NCI-H345 (cell line): ENCODE data around the gene PIGR.

ENCODE experiments used
- DNase-seq: peaks from one replicate; lab custom pipeline; 2025; lab: John Stamatoyannopoulos, UW

The PIGR gene

GRCh38 chr1:206958144-206958543 is 11.9 kb upstream of the PIGR start:
- no peak for DNase-seq

- DNase-seq = no peak
Measured at GRCh38 chr1:206957639-206958038, 11.4 kb upstream of the PIGR start.

- DNase-seq = no peak
Measured at GRCh38 chr1:206955476-206956451, 9.5 kb upstream of the PIGR start.

- DNase-seq = no peak
Measured at GRCh38 chr1:206954459-206955342, 8.4 kb upstream of the PIGR start.

- no peak for DNase-seq
Measured at GRCh38 chr1:206953626-206954025, 7.4 kb upstream of the PIGR start.

- DNase-seq = no peak
Measured at GRCh38 chr1:206953126-206953525, 6.9 kb upstream of the PIGR start.

GRCh38 chr1:206952171-206952570 is 5.9 kb upstream of the PIGR start:
- no peak for DNase-seq

- DNase-seq = no peak
Measured at GRCh38 chr1:206951318-206952100, 5.2 kb upstream of the PIGR start.

- no peak for DNase-seq
Measured at GRCh38 chr1:206949641-206950040, 3.4 kb upstream of the PIGR start.

- DNase-seq = no peak
Measured at GRCh38 chr1:206949208-206949607, 2.9 kb upstream of the PIGR start.

- DNase-seq = no peak
Measured at GRCh38 chr1:206947255-206947654, 989 bp upstream of the PIGR start.

GRCh38 chr1:206945779-206946178 is 487 bp downstream of the PIGR start:
- no peak for DNase-seq

GRCh38 chr1:206944703-206945102 is 1.6 kb downstream of the PIGR start:
- no peak for DNase-seq

GRCh38 chr1:206941766-206942418 is 4.4 kb downstream of the PIGR start:
- DNase-seq = no peak

GRCh38 chr1:206940588-206940936 is 5.7 kb downstream of the PIGR start:
- no peak for DNase-seq

- no peak for DNase-seq
Measured at GRCh38 chr1:206939841-206940587, 6.3 kb downstream of the PIGR start.

- no peak for DNase-seq
Measured at GRCh38 chr1:206939131-206939530, 7.1 kb downstream of the PIGR start.

GRCh38 chr1:206937425-206937824 is 8.8 kb downstream of the PIGR start:
- no peak for DNase-seq

GRCh38 chr1:206935491-206936067 is 10.7 kb downstream of the PIGR start:
- DNase-seq = no peak

- no peak for DNase-seq
Measured at GRCh38 chr1:206933333-206933945, 12.8 kb downstream of the PIGR start.
